ENCODE results near the gene CDC23. TPM values are rescaled to one million over a fixed set of nuclear protein-coding genes. Genes with fewer than 3 reads are reported as not detected.
"Not testable (repeated sequence)": the region's sequence is repeated elsewhere in the genome, so short reads cannot be mapped to it uniquely, and the experiment has no call there.

The CDC23 gene
- total and polyA plus RNA-seq, 2 donors = 18.8 to 27.9 TPM

- H3K9me3 ChIP-seq (ENCODE audit: control insufficient read depth in 2 of 2, insufficient read depth in 1 of 2, low read length in 1 of 2) = peaks cover 0 to 13% of the 10 kb centered on the region in 2 donors
- H3K27ac ChIP-seq (ENCODE audit: low read depth in 1 of 2, low read length in 1 of 2) = no peak overlapping the region
- H3K4me1 ChIP-seq (ENCODE audit: control insufficient read depth in 2 of 2, insufficient read depth in 2 of 2, low read length in 2 of 2) = peaks cover 0 to 3% of the 10 kb centered on the region in 2 donors
- no peaks in the 10 kb centered on the region for H3K36me3 ChIP-seq (ENCODE audit: control insufficient read depth in 2 of 2, insufficient read depth in 2 of 2, low read length in 1 of 2)
- no peak for DNase-seq (ENCODE audit: low read depth in 6 of 9, low spot score in 9 of 9)
- peaks cover 0 to 6% of the 10 kb centered on the region in 2 donors for H3K27me3 ChIP-seq (ENCODE audit: control insufficient read depth in 2 of 2, insufficient read depth in 1 of 2, low read length in 1 of 2)
- no peak overlapping the region for H3K4me3 ChIP-seq (ENCODE audit: low read length in 2 of 2)
Observed at GRCh38 chr5:138226910-138227309, 13.8 kb upstream of the CDC23 start.

GRCh38 chr5:138224712-138225111 is 11.6 kb upstream of the CDC23 start:
- H3K36me3 ChIP-seq (ENCODE audit: control insufficient read depth in 2 of 2, insufficient read depth in 2 of 2, low read length in 1 of 2) = no peaks in the 10 kb centered on the region
- no peaks in the 10 kb centered on the region for H3K4me1 ChIP-seq (ENCODE audit: control insufficient read depth in 2 of 2, insufficient read depth in 2 of 2, low read length in 2 of 2)
- H3K27ac ChIP-seq (ENCODE audit: low read depth in 1 of 2, low read length in 1 of 2) = no peak overlapping the region
- WGBS = 98% methylated on average over 6 of the region's 6 CpGs
- DNase-seq (ENCODE audit: low read depth in 6 of 9, low spot score in 9 of 9) = no peak
- H3K4me3 ChIP-seq (ENCODE audit: low read length in 2 of 2) = no peak overlapping the region
- peaks cover 0 to 6% of the 10 kb centered on the region in 2 donors for H3K27me3 ChIP-seq (ENCODE audit: control insufficient read depth in 2 of 2, insufficient read depth in 1 of 2, low read length in 1 of 2)
- peaks cover 0 to 11% of the 10 kb centered on the region in 2 donors for H3K9me3 ChIP-seq (ENCODE audit: control insufficient read depth in 2 of 2, insufficient read depth in 1 of 2, low read length in 1 of 2)

GRCh38 chr5:138223532-138223931 is 10.4 kb upstream of the CDC23 start:
- Histone ChIP-seq H3K9me3 (ENCODE audit: control insufficient read depth in 2 of 2, insufficient read depth in 1 of 2, low read length in 1 of 2) (peaks cover 0 to 11% of the 10 kb centered on the region in 2 donors), H3K4me3 (ENCODE audit: low read length in 2 of 2) (no peak overlapping the region), H3K27ac (ENCODE audit: low read depth in 1 of 2, low read length in 1 of 2) (no peak overlapping the region), H3K36me3 (ENCODE audit: control insufficient read depth in 2 of 2, insufficient read depth in 2 of 2, low read length in 1 of 2) (no peaks in the 10 kb centered on the region), H3K4me1 (ENCODE audit: control insufficient read depth in 2 of 2, insufficient read depth in 2 of 2, low read length in 2 of 2) (no peaks in the 10 kb centered on the region), H3K27me3 (ENCODE audit: control insufficient read depth in 2 of 2, insufficient read depth in 1 of 2, low read length in 1 of 2) (peaks cover 0 to 6% of the 10 kb centered on the region in 2 donors)
- no peak for DNase-seq (ENCODE audit: low read depth in 6 of 9, low spot score in 9 of 9)
- WGBS = 98% methylated on average over 1 of the region's 1 CpG

- no peak overlapping the region for H3K27ac ChIP-seq (ENCODE audit: low read depth in 1 of 2, low read length in 1 of 2)
- no peaks in the 10 kb centered on the region for H3K36me3 ChIP-seq (ENCODE audit: control insufficient read depth in 2 of 2, insufficient read depth in 2 of 2, low read length in 1 of 2)
- H3K4me3 ChIP-seq (ENCODE audit: low read length in 2 of 2) = no peak overlapping the region
- no peaks in the 10 kb centered on the region for H3K27me3 ChIP-seq (ENCODE audit: control insufficient read depth in 2 of 2, insufficient read depth in 1 of 2, low read length in 1 of 2)
- 95% methylated on average over 2 of the region's 2 CpGs for WGBS
- no peaks in the 10 kb centered on the region for H3K9me3 ChIP-seq (ENCODE audit: control insufficient read depth in 2 of 2, insufficient read depth in 1 of 2, low read length in 1 of 2)
- peaks cover 0 to 13% of the 10 kb centered on the region in 2 donors for H3K4me1 ChIP-seq (ENCODE audit: control insufficient read depth in 2 of 2, insufficient read depth in 2 of 2, low read length in 2 of 2)
- DNase-seq (ENCODE audit: low read depth in 6 of 9, low spot score in 9 of 9) = no peak
Observed at GRCh38 chr5:138216799-138217198, 3.7 kb upstream of the CDC23 start.

- H3K4me1 ChIP-seq (ENCODE audit: control insufficient read depth in 2 of 2, insufficient read depth in 2 of 2, low read length in 2 of 2) = peaks cover 0 to 13% of the 10 kb centered on the region in 2 donors
- no peak for DNase-seq (ENCODE audit: low read depth in 6 of 9, low spot score in 9 of 9)
- 0% methylated on average over 8 of the region's 8 CpGs for WGBS
- peaks cover 3% of the 10 kb centered on the region in 2 donors for H3K36me3 ChIP-seq (ENCODE audit: control insufficient read depth in 2 of 2, insufficient read depth in 2 of 2, low read length in 1 of 2)
- H3K4me3 ChIP-seq (ENCODE audit: low read length in 2 of 2) = peak overlapping the region; percentile 95 to 100
- H3K27me3 ChIP-seq (ENCODE audit: control insufficient read depth in 2 of 2, insufficient read depth in 1 of 2, low read length in 1 of 2) = no peaks in the 10 kb centered on the region
- peak overlapping the region; percentile 70 to 84 for H3K27ac ChIP-seq (ENCODE audit: low read depth in 1 of 2, low read length in 1 of 2)
- no peaks in the 10 kb centered on the region for H3K9me3 ChIP-seq (ENCODE audit: control insufficient read depth in 2 of 2, insufficient read depth in 1 of 2, low read length in 1 of 2)
Observed at GRCh38 chr5:138212828-138213160, 329 bp downstream of the CDC23 start.

- Histone ChIP-seq H3K27ac (ENCODE audit: low read depth in 1 of 2, low read length in 1 of 2) (no peak overlapping the region), H3K4me1 (ENCODE audit: control insufficient read depth in 2 of 2, insufficient read depth in 2 of 2, low read length in 2 of 2) (peaks cover 0 to 13% of the 10 kb centered on the region in 2 donors), H3K4me3 (ENCODE audit: low read length in 2 of 2) (no peak overlapping the region), H3K36me3 (ENCODE audit: control insufficient read depth in 2 of 2, insufficient read depth in 2 of 2, low read length in 1 of 2) (peaks cover 3 to 10% of the 10 kb centered on the region in 2 donors), H3K9me3 (ENCODE audit: control insufficient read depth in 2 of 2, insufficient read depth in 1 of 2, low read length in 1 of 2) (no peaks in the 10 kb centered on the region), H3K27me3 (ENCODE audit: control insufficient read depth in 2 of 2, insufficient read depth in 1 of 2, low read length in 1 of 2) (no peaks in the 10 kb centered on the region)
- DNase-seq (ENCODE audit: low read depth in 6 of 9, low spot score in 9 of 9) = no peak
- 97% methylated on average over 3 of the region's 3 CpGs for WGBS
Observed at GRCh38 chr5:138210985-138211384, 2.1 kb downstream of the CDC23 start.

GRCh38 chr5:138193859-138194258 is 19.3 kb downstream of the CDC23 start:
- H3K4me3 ChIP-seq (ENCODE audit: low read length in 2 of 2); H3K9me3 ChIP-seq (ENCODE audit: control insufficient read depth in 2 of 2, insufficient read depth in 1 of 2, low read length in 1 of 2); H3K27me3 ChIP-seq (ENCODE audit: control insufficient read depth in 2 of 2, insufficient read depth in 1 of 2, low read length in 1 of 2); H3K27ac ChIP-seq (ENCODE audit: low read depth in 1 of 2, low read length in 1 of 2); H3K4me1 ChIP-seq (ENCODE audit: control insufficient read depth in 2 of 2, insufficient read depth in 2 of 2, low read length in 2 of 2); DNase-seq (ENCODE audit: low read depth in 6 of 9, low spot score in 9 of 9): not testable (repeated sequence)
- WGBS = 94% methylated on average over 8 of the region's 8 CpGs
- peaks cover 46 to 64% of the 10 kb centered on the region in 2 donors for H3K36me3 ChIP-seq (ENCODE audit: control insufficient read depth in 2 of 2, insufficient read depth in 2 of 2, low read length in 1 of 2)

GRCh38 chr5:138192826-138193225 is 20.3 kb downstream of the CDC23 start:
- Histone ChIP-seq H3K4me3 (ENCODE audit: low read length in 2 of 2) (no peak overlapping the region), H3K36me3 (ENCODE audit: control insufficient read depth in 2 of 2, insufficient read depth in 2 of 2, low read length in 1 of 2) (peaks cover 52 to 64% of the 10 kb centered on the region in 2 donors), H3K27me3 (ENCODE audit: control insufficient read depth in 2 of 2, insufficient read depth in 1 of 2, low read length in 1 of 2) (no peaks in the 10 kb centered on the region), H3K27ac (ENCODE audit: low read depth in 1 of 2, low read length in 1 of 2) (no peak overlapping the region), H3K4me1 (ENCODE audit: control insufficient read depth in 2 of 2, insufficient read depth in 2 of 2, low read length in 2 of 2) (no peaks in the 10 kb centered on the region), H3K9me3 (ENCODE audit: control insufficient read depth in 2 of 2, insufficient read depth in 1 of 2, low read length in 1 of 2) (no peaks in the 10 kb centered on the region)
- DNase-seq (ENCODE audit: low read depth in 6 of 9, low spot score in 9 of 9) = no peak
- WGBS = 97% methylated on average over 3 of the region's 3 CpGs

- Histone ChIP-seq H3K9me3 (ENCODE audit: control insufficient read depth in 2 of 2, insufficient read depth in 1 of 2, low read length in 1 of 2) (no peaks in the 10 kb centered on the region), H3K4me1 (ENCODE audit: control insufficient read depth in 2 of 2, insufficient read depth in 2 of 2, low read length in 2 of 2) (no peaks in the 10 kb centered on the region), H3K36me3 (ENCODE audit: control insufficient read depth in 2 of 2, insufficient read depth in 2 of 2, low read length in 1 of 2) (peaks cover 72 to 88% of the 10 kb centered on the region in 2 donors), H3K27ac (ENCODE audit: low read depth in 1 of 2, low read length in 1 of 2) (no peak overlapping the region), H3K4me3 (ENCODE audit: low read length in 2 of 2) (no peak overlapping the region), H3K27me3 (ENCODE audit: control insufficient read depth in 2 of 2, insufficient read depth in 1 of 2, low read length in 1 of 2) (no peaks in the 10 kb centered on the region)
- WGBS = 96% methylated on average over 3 of the region's 3 CpGs
- DNase-seq (ENCODE audit: low read depth in 6 of 9, low spot score in 9 of 9) = no peak
Observed at GRCh38 chr5:138188626-138189025, 24.5 kb downstream of the CDC23 start.

- WGBS = 97% methylated on average over 2 of the region's 2 CpGs
- no peak overlapping the region for H3K27ac ChIP-seq (ENCODE audit: low read depth in 1 of 2, low read length in 1 of 2)
- no peaks in the 10 kb centered on the region for H3K9me3 ChIP-seq (ENCODE audit: control insufficient read depth in 2 of 2, insufficient read depth in 1 of 2, low read length in 1 of 2)
- no peak overlapping the region for H3K4me3 ChIP-seq (ENCODE audit: low read length in 2 of 2)
- DNase-seq (ENCODE audit: low read depth in 6 of 9, low spot score in 9 of 9) = no peak
- no peaks in the 10 kb centered on the region for H3K27me3 ChIP-seq (ENCODE audit: control insufficient read depth in 2 of 2, insufficient read depth in 1 of 2, low read length in 1 of 2)
- H3K4me1 ChIP-seq (ENCODE audit: control insufficient read depth in 2 of 2, insufficient read depth in 2 of 2, low read length in 2 of 2) = no peaks in the 10 kb centered on the region
- peaks cover 68 to 92% of the 10 kb centered on the region in 2 donors for H3K36me3 ChIP-seq (ENCODE audit: control insufficient read depth in 2 of 2, insufficient read depth in 2 of 2, low read length in 1 of 2)
Observed at GRCh38 chr5:138186002-138186447, 27.1 kb downstream of the CDC23 start.

All from thymus (tissue), 11 donors.